Natural killer cell treated with Interleukin-12 subunit alpha and Interleukin-12 subunit beta and Interleukin-15 and Interleukin-18, amount 100 ng/mL, for 72 hours (primary cell): Measurements from ENCODE around the gene IL17F. TPM values are rescaled to one million over a fixed set of nuclear protein-coding genes. Genes with fewer than 3 reads are reported as not detected.

Source experiments
- ATAC-seq, 2 donors: fragments of 150-1000 bp; cut with Tn5 transposase in 1 of 2; sonication (Bioruptor Pico), chemical (Tn5 transposase) in 1 of 2; 2 replicates each; pipeline ENCODE4 v1.10.0; 2021
- DNase-seq: peaks from one replicate; pipeline ENCODE4 v3.0.0; 2022; ENCODE audit warnings: low spot score
- H3K27ac Mint-ChIP-seq, 2 donors: 1 replicate in 1 of 2; 2 replicates in 1 of 2; pipeline ENCODE4 v1.8.0; 2022; ENCODE audit warnings: mixed read lengths in 2 of 2, mild to moderate bottlenecking in 1 of 2, moderate library complexity in 1 of 2
- H3K27me3 Mint-ChIP-seq, 2 donors: 1 replicate in 1 of 2; 2 replicates in 1 of 2; pipeline ENCODE4 v1.8.0; 2022; ENCODE audit warnings: mixed read lengths in 2 of 2
- H3K36me3 Mint-ChIP-seq: one replicate; pipeline ENCODE4 v1.8.0; 2022; ENCODE audit warnings: mixed read lengths
- H3K4me1 Mint-ChIP-seq, 2 donors: 1 replicate in 1 of 2; 2 replicates in 1 of 2; pipeline ENCODE4 v1.8.0; 2022; ENCODE audit warnings: low read depth in 2 of 2, mixed read lengths in 2 of 2, mild to moderate bottlenecking in 1 of 2
- H3K4me3 Mint-ChIP-seq: one replicate; pipeline ENCODE4 v1.8.0; 2022; ENCODE audit warnings: mixed read lengths
- H3K9me3 Mint-ChIP-seq: 2 replicates; pipeline ENCODE4 v1.8.0; 2022; ENCODE audit warnings: mixed read lengths
- total RNA-seq, 2 donors: library from RNA; stranded (reverse); gene quantifications; one replicate each; pipeline ENCODE4 v1.2.3, GENCODE V29; 2022

Gene IL17F
- 100 to 1,000 TPM in 1 of 2 donors, 10 to 100 TPM in 1; 56.3 to 241 TPM for total RNA-seq

DNA sequence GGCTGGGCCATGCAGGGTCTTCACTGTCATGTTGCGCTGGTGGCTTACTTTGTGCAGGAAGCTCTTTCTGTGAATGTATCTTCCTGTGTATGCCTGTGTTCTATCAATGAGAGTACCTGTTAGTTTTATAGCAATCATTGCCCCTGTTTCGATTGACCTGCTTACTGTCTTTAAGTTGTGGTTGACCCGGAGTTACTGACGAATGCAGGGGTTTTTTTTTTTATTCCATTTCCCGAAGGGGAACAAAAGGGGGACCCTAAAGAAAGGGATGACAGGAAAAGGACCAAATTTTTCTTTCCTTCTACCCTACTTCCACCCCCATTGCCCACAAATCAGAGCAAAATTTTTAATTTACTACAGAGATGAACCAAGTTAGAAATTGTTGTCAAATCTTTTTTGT is at the start of gene IL17F:
Gene IL17F, minus strand, starts transcription at position 101 of the 400 bp plus-strand sequence. Its CDS starts 71 bp downstream, at position 30.
- no peak within 1 kb of the TSS for H3K27ac Mint-ChIP-seq
- H3K4me3 Mint-ChIP-seq, result no peak within 1 kb of the TSS
- H3K27me3 Mint-ChIP-seq, result peaks cover 41 to 46% of the 10 kb centered on the region in 2 donors

DNA sequence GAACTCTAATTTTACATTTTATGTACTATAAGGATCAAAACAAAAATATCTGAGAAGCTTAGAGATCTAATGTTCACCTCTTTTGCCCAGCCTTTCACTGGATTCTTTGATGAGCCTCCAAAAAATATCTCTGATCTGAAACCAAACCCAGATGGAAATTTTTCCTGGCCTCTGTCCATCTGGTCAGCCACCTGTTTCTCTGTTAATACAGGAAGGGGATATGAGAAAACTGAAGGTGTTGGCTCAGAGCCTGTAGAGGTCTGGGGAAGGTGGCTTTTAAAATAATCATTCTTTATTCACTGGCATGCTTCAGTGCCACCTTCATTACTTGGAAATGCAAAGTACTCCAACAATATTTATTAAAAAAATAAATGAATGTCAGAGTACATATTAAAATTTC is 48.8 kb upstream of the IL17F start:
- Mint-ChIP-seq H3K27me3 (peaks cover 0 to 2% of the 10 kb centered on the region in 2 donors), H3K4me1 (peaks cover 16 to 25% of the 10 kb centered on the region in 2 donors)

More for the DNA sequence above, at the start of gene IL17F:
- DNase-seq, result no peak
- Mint-ChIP-seq H3K4me1 (no peaks in the 10 kb centered on the region), H3K9me3 (no peaks in the 10 kb centered on the region), H3K36me3 (no peaks in the 10 kb centered on the region)
- ATAC-seq, result no peak

GRCh38 chr6:52288841-52289240 is 44.5 kb upstream of the IL17F start:
- Mint-ChIP-seq H3K27me3 (peaks cover 0 to 2% of the 10 kb centered on the region in 2 donors), H3K4me3 (no peak overlapping the region), H3K4me1 (peaks cover 8 to 11% of the 10 kb centered on the region in 2 donors), H3K9me3 (no peaks in the 10 kb centered on the region), H3K36me3 (no peaks in the 10 kb centered on the region), H3K27ac (no peak overlapping the region)
- ATAC-seq (no peak), DNase-seq (no peak)

More for the DNA sequence above, 48.8 kb upstream of the IL17F start:
- ATAC-seq, result no peak
- Mint-ChIP-seq H3K27ac (peak overlapping the region in 1 of 2 donors; percentile 20), H3K9me3 (peaks cover 3% of the 10 kb centered on the region), H3K36me3 (no peaks in the 10 kb centered on the region), H3K4me3 (no peak overlapping the region)
- DNase-seq, result no peak

- H3K4me1 Mint-ChIP-seq, result peaks cover 12 to 15% of the 10 kb centered on the region in 2 donors
- peaks cover 3% of the 10 kb centered on the region for H3K36me3 Mint-ChIP-seq
- ATAC-seq, result no peak
- H3K4me3 Mint-ChIP-seq, result no peak overlapping the region
- peaks cover 0 to 2% of the 10 kb centered on the region in 2 donors for H3K27me3 Mint-ChIP-seq
- no peak for DNase-seq
- H3K9me3 Mint-ChIP-seq, result no peaks in the 10 kb centered on the region
- no peak overlapping the region for H3K27ac Mint-ChIP-seq
These were observed 43.9 kb upstream of the IL17F start for GRCh38 chr6:52288216-52288615.

GRCh38 chr6:52286798-52287432 is 42.6 kb upstream of the IL17F start:
- no peaks in the 10 kb centered on the region for H3K9me3 Mint-ChIP-seq
- H3K27ac Mint-ChIP-seq, result peak overlapping the region in 1 of 2 donors; percentile 54
- peaks cover 16% of the 10 kb centered on the region for H3K36me3 Mint-ChIP-seq
- peaks cover 0 to 2% of the 10 kb centered on the region in 2 donors for H3K27me3 Mint-ChIP-seq
- DNase-seq, result peak; percentile 64
- peaks cover 17 to 25% of the 10 kb centered on the region in 2 donors for H3K4me1 Mint-ChIP-seq
- no peak overlapping the region for H3K4me3 Mint-ChIP-seq
- ATAC-seq, result no peak

- H3K4me3 Mint-ChIP-seq, result no peak overlapping the region
- no peaks in the 10 kb centered on the region for H3K9me3 Mint-ChIP-seq
- H3K36me3 Mint-ChIP-seq, result peaks cover 31% of the 10 kb centered on the region
- H3K27ac Mint-ChIP-seq, result no peak overlapping the region
- ATAC-seq, result no peak
- H3K27me3 Mint-ChIP-seq, result peaks cover 0 to 2% of the 10 kb centered on the region in 2 donors
- H3K4me1 Mint-ChIP-seq, result peaks cover 19 to 35% of the 10 kb centered on the region in 2 donors
- DNase-seq, result no peak
These were observed 41.1 kb upstream of the IL17F start for GRCh38 chr6:52285177-52286068.

DNA sequence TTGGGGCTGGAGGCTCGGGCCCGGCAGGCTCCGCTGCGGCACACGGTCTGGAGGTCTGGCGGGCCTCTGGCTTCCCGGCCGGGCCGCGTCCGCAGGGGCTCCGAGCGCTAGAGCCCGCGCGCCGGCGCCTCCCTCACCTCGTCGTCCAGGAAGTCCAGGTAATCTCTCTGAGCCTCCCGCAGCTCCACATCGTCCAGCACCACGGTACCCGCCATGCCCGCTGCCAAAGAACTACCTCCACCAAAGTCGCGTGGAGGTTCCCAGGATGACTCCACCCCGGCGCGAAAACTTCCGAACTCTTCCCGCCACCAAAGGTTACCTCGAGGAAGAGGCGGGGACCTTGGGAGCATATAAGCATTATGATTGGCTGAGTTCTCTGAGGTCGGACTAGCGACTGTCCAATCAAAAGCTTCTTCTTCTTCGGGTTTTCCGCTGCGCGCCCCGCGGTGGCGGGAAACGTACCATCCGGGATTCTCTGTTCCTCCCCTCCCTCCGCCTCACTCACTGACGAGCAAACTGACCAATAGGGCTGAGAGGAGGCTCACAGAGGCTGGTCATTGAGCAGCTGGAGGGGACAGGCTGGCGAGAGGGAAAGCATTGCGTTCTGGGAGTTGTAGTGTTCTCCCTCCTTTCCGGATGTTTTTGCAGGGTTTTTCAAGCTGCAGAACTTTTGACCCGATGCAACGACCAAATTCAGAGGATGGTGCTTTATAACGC is 40.3 kb upstream of the IL17F start, which contains the start of gene MCM3:
Gene MCM3, minus strand, starts transcription at position 283 of the 717 bp plus-strand sequence. Its CDS starts 68 bp downstream, at position 215.
- peaks cover 0 to under 1% of the 10 kb centered on the region in 2 donors for H3K27me3 Mint-ChIP-seq
- no peak within 1 kb of the TSS for H3K27ac Mint-ChIP-seq
- H3K4me3 Mint-ChIP-seq, result no peak within 1 kb of the TSS
- peaks cover 36% of the 10 kb centered on the region for H3K36me3 Mint-ChIP-seq
- H3K9me3 Mint-ChIP-seq, result no peaks in the 10 kb centered on the region
- ATAC-seq, result peak; percentile 99
- DNase-seq, result peak; percentile 98
- H3K4me1 Mint-ChIP-seq, result peaks cover 23 to 40% of the 10 kb centered on the region in 2 donors

GRCh38 chr6:52284131-52284459 is 39.8 kb upstream of the IL17F start:
- Mint-ChIP-seq H3K4me3 (no peak overlapping the region), H3K27me3 (no peaks in the 10 kb centered on the region), H3K4me1 (peaks cover 23 to 40% of the 10 kb centered on the region in 2 donors), H3K36me3 (peaks cover 36% of the 10 kb centered on the region), H3K27ac (no peak overlapping the region), H3K9me3 (no peaks in the 10 kb centered on the region)
- no peak for DNase-seq
- ATAC-seq, result peak in 1 of 2 donors; percentile 24

DNA sequence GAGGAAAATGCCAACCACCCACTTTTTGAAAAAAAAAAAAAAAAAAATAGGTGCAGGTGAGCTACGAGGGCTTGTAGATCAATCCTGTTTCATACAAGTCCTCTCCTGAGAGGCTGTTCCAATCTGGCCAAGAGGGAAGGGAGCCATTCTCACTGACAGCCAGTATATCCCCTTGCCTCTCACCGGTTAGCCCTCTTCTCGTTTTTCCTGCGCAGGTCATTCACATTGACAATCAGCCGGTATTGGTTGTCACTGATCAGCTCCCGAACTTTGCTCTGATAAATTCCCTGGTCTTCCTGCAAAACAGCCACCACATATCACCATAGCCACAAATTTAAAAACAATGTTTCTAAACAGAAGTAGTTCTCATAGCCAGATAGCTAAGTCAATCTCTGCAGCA is 38.8 kb upstream of the IL17F start:
- H3K4me1 Mint-ChIP-seq, result peaks cover 23 to 40% of the 10 kb centered on the region in 2 donors
- no peak for ATAC-seq
- H3K27me3 Mint-ChIP-seq, result no peaks in the 10 kb centered on the region
- no peaks in the 10 kb centered on the region for H3K9me3 Mint-ChIP-seq
- no peak for DNase-seq
- no peak overlapping the region for H3K4me3 Mint-ChIP-seq
- H3K27ac Mint-ChIP-seq, result peak overlapping the region in 1 of 2 donors; percentile 10
- H3K36me3 Mint-ChIP-seq, result peaks cover 44% of the 10 kb centered on the region

DNA sequence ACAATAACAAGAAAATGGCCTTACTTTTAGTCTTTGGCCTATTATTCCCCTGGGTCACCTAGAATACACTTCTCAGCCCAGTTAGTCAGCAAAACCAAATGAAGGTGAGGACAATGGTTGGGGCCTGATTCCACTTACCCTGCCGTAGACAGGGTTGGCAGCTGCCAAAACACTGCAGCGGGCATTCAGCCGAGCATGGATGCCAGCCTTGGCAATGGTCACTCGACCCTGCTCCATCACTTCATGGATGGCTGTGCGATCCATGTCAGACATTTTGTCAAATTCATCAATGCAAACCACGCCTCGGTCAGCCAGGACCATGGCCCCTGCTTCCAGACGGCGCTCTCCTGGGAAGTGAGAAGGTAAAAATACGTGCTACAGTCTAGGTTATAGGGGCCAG is 31.8 kb upstream of the IL17F start:
- Mint-ChIP-seq H3K27ac (no peak overlapping the region), H3K27me3 (no peaks in the 10 kb centered on the region), H3K9me3 (no peaks in the 10 kb centered on the region), H3K4me1 (peaks cover 9 to 16% of the 10 kb centered on the region in 2 donors), H3K4me3 (no peak overlapping the region), H3K36me3 (peaks cover 50% of the 10 kb centered on the region)
- DNase-seq, result no peak
- ATAC-seq, result no peak

GRCh38 chr6:52271852-52272460 is 27.7 kb upstream of the IL17F start:
- Mint-ChIP-seq H3K27ac (no peak overlapping the region), H3K9me3 (no peaks in the 10 kb centered on the region), H3K4me3 (no peak overlapping the region), H3K4me1 (peaks cover 3 to 11% of the 10 kb centered on the region in 2 donors), H3K36me3 (peaks cover 58% of the 10 kb centered on the region), H3K27me3 (no peaks in the 10 kb centered on the region)
- ATAC-seq (no peak), DNase-seq (no peak)

GRCh38 chr6:52263709-52264540 is 19.6 kb upstream of the IL17F start:
- H3K36me3 Mint-ChIP-seq, result peaks cover 45% of the 10 kb centered on the region
- H3K4me1 Mint-ChIP-seq, result peaks cover 7 to 19% of the 10 kb centered on the region in 2 donors
- H3K4me3 Mint-ChIP-seq, result no peak overlapping the region
- H3K9me3 Mint-ChIP-seq, result no peaks in the 10 kb centered on the region
- peak overlapping the region in 1 of 2 donors; percentile 9 for H3K27ac Mint-ChIP-seq
- peak; percentile 74 to 76 for ATAC-seq
- no peaks in the 10 kb centered on the region for H3K27me3 Mint-ChIP-seq
- peak; percentile 77 for DNase-seq
